GM12875 (cell line): ENCODE measurements around the gene BRPF3.
"Not testable (repeated sequence)": the region's sequence is repeated elsewhere in the genome, so short reads cannot be mapped to it uniquely, and the experiment has no call there.

ENCODE experiments used
- H3K4me3 ChIP-seq: one replicate; pipeline ENCODE4 v1.5.1; 2011; ENCODE audit warnings: low read depth, low read length, control low read depth
- TF ChIP-seq, protein P1 (sequence below): IDR thresholded peaks from 2 replicates; pipeline ENCODE4 v1.5.1; 2011; ENCODE audit warnings: low read depth, mild to moderate bottlenecking, control low read depth, inconsistent platforms, low read length, moderate library complexity, borderline replicate concordance; ENCODE audit not compliant: insufficient read depth

Gene BRPF3

GRCh38 chr6:36209606-36210005 is 13.1 kb downstream of the BRPF3 start:
- TF ChIP-seq, protein P1, sequence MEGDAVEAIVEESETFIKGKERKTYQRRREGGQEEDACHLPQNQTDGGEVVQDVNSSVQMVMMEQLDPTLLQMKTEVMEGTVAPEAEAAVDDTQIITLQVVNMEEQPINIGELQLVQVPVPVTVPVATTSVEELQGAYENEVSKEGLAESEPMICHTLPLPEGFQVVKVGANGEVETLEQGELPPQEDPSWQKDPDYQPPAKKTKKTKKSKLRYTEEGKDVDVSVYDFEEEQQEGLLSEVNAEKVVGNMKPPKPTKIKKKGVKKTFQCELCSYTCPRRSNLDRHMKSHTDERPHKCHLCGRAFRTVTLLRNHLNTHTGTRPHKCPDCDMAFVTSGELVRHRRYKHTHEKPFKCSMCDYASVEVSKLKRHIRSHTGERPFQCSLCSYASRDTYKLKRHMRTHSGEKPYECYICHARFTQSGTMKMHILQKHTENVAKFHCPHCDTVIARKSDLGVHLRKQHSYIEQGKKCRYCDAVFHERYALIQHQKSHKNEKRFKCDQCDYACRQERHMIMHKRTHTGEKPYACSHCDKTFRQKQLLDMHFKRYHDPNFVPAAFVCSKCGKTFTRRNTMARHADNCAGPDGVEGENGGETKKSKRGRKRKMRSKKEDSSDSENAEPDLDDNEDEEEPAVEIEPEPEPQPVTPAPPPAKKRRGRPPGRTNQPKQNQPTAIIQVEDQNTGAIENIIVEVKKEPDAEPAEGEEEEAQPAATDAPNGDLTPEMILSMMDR, result no peak
- no peak overlapping the region for H3K4me3 ChIP-seq

GRCh38 chr6:36210182-36210581 is 13.6 kb downstream of the BRPF3 start:
- no peak overlapping the region for H3K4me3 ChIP-seq
- TF ChIP-seq, protein P1, result no peak

DNA sequence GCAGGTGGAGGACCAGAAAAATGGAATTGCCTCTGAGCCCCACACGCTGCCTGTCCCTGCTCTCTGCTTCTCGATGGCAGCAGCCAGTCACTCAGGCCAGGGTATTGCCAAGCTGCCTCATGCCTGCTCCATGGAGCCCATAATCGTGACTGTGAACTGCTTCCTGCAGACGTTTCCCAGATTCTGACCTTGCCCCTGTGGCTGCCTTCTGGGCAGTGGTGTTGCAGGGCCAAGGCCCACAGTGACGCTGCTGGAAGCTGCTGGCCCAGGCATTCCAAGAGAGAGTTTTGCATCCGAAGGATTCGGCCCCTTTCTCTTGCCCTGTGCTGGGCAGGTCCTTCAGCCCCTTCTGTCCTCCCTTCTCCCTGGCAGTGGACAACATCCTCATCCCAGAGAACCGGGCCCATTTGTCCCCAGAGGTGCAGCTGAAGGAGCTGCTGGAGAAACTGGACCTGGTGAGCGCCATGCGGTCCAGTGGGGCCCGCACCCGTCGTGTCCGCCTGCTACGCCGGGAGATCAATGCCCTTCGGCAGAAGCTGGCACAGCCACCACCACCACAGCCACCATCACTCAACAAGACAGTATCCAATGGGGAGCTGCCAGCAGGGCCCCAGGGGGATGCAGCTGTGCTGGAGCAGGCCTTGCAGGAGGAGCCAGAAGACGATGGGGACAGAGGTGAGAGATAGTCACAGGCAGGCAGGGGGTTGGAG is 14.5 kb downstream of the BRPF3 start:
- H3K4me3 ChIP-seq, result no peak overlapping the region
- TF ChIP-seq, protein P1, result no peak

- no peak overlapping the region for H3K4me3 ChIP-seq
- TF ChIP-seq, protein P1, result no peak
These were observed 20.0 kb downstream of the BRPF3 start for GRCh38 chr6:36216559-36216958.

GRCh38 chr6:36217188-36217587 is 20.6 kb downstream of the BRPF3 start:
- H3K4me3 ChIP-seq, result no peak overlapping the region

DNA sequence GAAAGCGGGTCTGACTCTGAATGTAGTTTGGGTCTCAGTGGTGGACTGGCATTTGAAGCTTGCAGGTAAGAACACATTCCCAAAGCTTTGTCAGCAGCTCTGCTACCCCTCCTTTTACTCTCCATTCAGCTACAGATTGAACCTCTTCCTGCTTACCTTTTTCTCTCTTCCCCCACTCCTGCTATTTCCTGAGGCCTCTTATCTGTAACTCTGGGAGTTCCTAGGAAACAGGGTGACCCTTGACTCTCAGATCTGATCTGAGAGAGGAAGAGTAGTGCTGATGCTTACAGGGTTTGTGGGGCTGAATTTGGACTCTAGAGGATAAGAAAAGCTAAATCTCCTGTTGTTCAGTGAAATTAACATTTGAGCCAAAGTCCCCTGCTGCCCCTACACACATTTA is 21.4 kb downstream of the BRPF3 start:
- TF ChIP-seq, protein P1, result no peak
- no peak overlapping the region for H3K4me3 ChIP-seq

More at GRCh38 chr6:36217188-36217587, 20.6 kb downstream of the BRPF3 start:
- TF ChIP-seq, protein P1, result no peak

DNA sequence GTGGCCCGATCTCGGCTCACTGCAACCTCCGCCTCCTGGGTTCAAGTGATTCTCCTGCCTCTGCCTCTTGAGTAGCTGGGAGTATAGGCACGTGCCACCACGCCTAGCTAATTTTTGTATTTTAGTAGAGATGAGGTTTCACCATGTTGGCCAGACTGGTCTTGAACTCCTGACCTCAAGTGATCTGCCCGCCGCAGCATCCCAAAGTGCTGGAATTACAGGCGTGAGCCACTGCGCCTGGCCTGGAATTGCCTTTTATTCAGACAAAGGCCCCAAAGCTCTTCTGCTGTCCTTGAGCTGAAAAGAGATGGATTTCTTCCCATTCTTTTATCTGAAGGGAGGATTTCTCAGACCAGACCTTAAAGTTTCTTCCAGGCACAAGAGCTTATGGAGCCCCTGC is 22.0 kb downstream of the BRPF3 start:
- not testable (repeated sequence) for H3K4me3 ChIP-seq
